H1 (cell line): Measurements from ENCODE around the gene NLGN4X. TPM values are rescaled to one million over a fixed set of nuclear protein-coding genes. Genes with fewer than 3 reads are reported as not detected.

Experiments used
- ATF2 ChIP-seq: IDR thresholded peaks from 2 replicates; pipeline ENCODE4 v1.6.1; 2012; ENCODE audit warnings: low read length, inconsistent platforms
- EGR1 ChIP-seq: IDR thresholded peaks from 2 replicates; pipeline ENCODE4 v1.6.1; 2011; ENCODE audit warnings: low read depth, low read length, borderline replicate concordance
- SAP30 ChIP-seq: fragments of 300-600 bp; sonication (generic); IDR thresholded peaks from 2 replicates; pipeline ENCODE4 v1.7.1; 2012; ENCODE audit warnings: low read length, moderate library complexity, mild to moderate bottlenecking, inconsistent platforms; ENCODE audit not compliant: insufficient read depth, insufficient replicate concordance
- SP1 ChIP-seq: IDR thresholded peaks from 2 replicates; pipeline ENCODE4 v1.6.1; 2011; ENCODE audit warnings: low read depth, low read length
- USF2 ChIP-seq: IDR thresholded peaks from 2 replicates; pipeline ENCODE4 v1.6.1; 2011; ENCODE audit warnings: low read length, improper control_type of control experiment
- polyA plus RNA-seq, 7 experiments: library from polyadenylated mRNA; depleted of rRNA in 3 of 7; stranded (reverse) in 5 of 7; unstranded in 2 of 7; fragments of >200 nt in 5 of 7; fragments of 200-250 nt in 2 of 7; gene quantifications; 1 replicate in 5 of 7; 2 replicates in 1 of 7; 4 replicates in 1 of 7; pipeline versions ENCODE4 v1.2.1 to v1.2.3, GENCODE V29; 2011 to 2013; ENCODE audit warnings: missing spikeins in 2 of 7, mixed read lengths in 2 of 7
- total RNA-seq: library from RNA; stranded (reverse); fragmentation: NEBNext Ultra II Directional; extraction: Animal tissue kit (Norgen Biotek cat#: 25700); gene quantifications from 2 replicates; pipeline ENCODE4 v1.2.1, GENCODE V29; 2021

Gene NLGN4X
- total and polyA plus RNA-seq, 2 of the 8 experiments (the other 6 are each of a cell fraction or from before 2014, with no cell fraction given): 104 to 124 TPM

GRCh38 chrX:5979338-5979737 lies 249.3 kb downstream of the NLGN4X start (continued):
- TF ChIP-seq ATF2 (no peak), SAP30 (no peak), USF2 (no peak), EGR1 (no peak), SP1 (no peak)
